ENCODE data around the gene KLK11. TPM values are rescaled to one million over a fixed set of nuclear protein-coding genes. Genes with fewer than 3 reads are reported as not detected.

Gene KLK11
- total and polyA plus RNA-seq, 2 of the 8 experiments (the other 6 are each of a cell fraction or from before 2014, with no cell fraction given), result 0.45 TPM; not detected in 1

DNA sequence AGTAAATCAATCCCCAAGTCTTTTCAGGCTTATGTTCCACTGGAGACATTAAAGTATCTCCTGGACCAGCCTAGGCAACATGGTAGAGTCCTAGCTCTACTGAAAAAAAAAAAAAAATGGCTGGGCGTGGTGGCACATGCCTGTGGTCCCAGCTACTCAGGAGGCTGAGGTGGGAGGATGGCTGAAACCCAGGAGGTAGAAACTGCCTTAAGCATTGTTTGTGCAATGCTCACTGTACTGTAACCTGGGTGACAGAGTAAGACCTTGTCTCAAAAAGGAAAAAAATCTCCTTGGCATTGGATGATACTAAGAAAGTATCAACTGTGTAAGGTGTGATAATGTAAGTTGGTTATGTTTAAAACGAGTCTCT is 33.8 kb downstream of the KLK11 start:
- no peak overlapping the region for H2BK20ac ChIP-seq (ENCODE audit: low read length)
- no peak overlapping the region for H4K91ac ChIP-seq (replicated peaks; ENCODE audit: insufficient read length, low read length)
- H3K9me3 ChIP-seq (ENCODE audit: insufficient read depth in 2 of 2, low read depth in 1 of 2, low read length in 1 of 2), result no peaks in the 10 kb centered on the region
- TF ChIP-seq EGR1 (IDR thresholded peaks at IDR 0.05; ENCODE audit: borderline replicate concordance, low read depth, low read length) (no peak), SP2 (IDR thresholded peaks at IDR 0.05; ENCODE audit: low read length) (no peak), POLR2AphosphoS5 (IDR thresholded peaks at IDR 0.05; ENCODE audit: low read depth, low read length) (no peak), PHF8 (conservative IDR thresholded peaks at IDR 0.05; ENCODE audit: low read depth, low read length) (no peak), CEBPB (IDR thresholded peaks at IDR 0.05; ENCODE audit: low read depth, low read length) (no peak), SP1 (IDR thresholded peaks at IDR 0.05; ENCODE audit: low read depth, low read length) (no peak), POU5F1 (IDR thresholded peaks at IDR 0.05; ENCODE audit: low read depth, low read length) (no peak), CBX5 (IDR thresholded peaks at IDR 0.05; ENCODE audit: low read depth, low read length) (no peak)
- no peak overlapping the region for H3K56ac ChIP-seq (replicated peaks; ENCODE audit: insufficient read length, low read depth, low read length)
- no peak overlapping the region for H4K8ac ChIP-seq (ENCODE audit: extremely low read depth, insufficient read depth, low read length)
- H2BK5ac ChIP-seq (ENCODE audit: low read depth, low read length), result no peak overlapping the region
- no peaks in the 10 kb centered on the region for H3K27me3 ChIP-seq (replicated peaks in 1 of 4; ENCODE audit: control insufficient read depth in 3 of 4, extremely low read depth in 1 of 4, insufficient read depth in 3 of 4, low read length in 3 of 4)
- H3K27ac ChIP-seq (ENCODE audit: low read depth, low read length), result no peak overlapping the region
- no peak overlapping the region for H2BK15ac ChIP-seq (ENCODE audit: low read length)
- no peak overlapping the region for H2AFZ ChIP-seq (ENCODE audit: low read length)
- no peak overlapping the region for H4K5ac ChIP-seq (ENCODE audit: insufficient read length, low read depth, low read length)
- H2BK120ac ChIP-seq (replicated peaks; ENCODE audit: low read depth, low read length), result no peak overlapping the region
- H3K79me1 ChIP-seq (ENCODE audit: low read depth, low read length), result no peaks in the 10 kb centered on the region
- no peak overlapping the region for H3K9ac ChIP-seq (replicated peaks in 1 of 4; ENCODE audit: extremely low read depth in 1 of 4, low read depth in 3 of 4, low read length in 3 of 4)
- WGBS, 2 experiments (ENCODE audit: extremely low coverage in 1 of 2, insufficient coverage in 1 of 2, insufficient read length in 1 of 2, insufficient replicate concordance in 2 of 2, low coverage in 1 of 2, low lambda C conversion rate in 2 of 2, missing lambda C conversion rate in 1 of 2), result 81% methylated on average over 1 of the region's 2 CpGs; no CpG with 5 or more reads in 1 of the 2 experiments
- no peak overlapping the region for H3K18ac ChIP-seq (ENCODE audit: extremely low read depth, low read length)
- no peak overlapping the region for H3K4me2 ChIP-seq (ENCODE audit: insufficient read depth in 1 of 2, low read depth in 2 of 2, low read length in 2 of 2)
- ChIA-PET CTCF (ENCODE audit: partially characterized antibody) (interaction anchor here (0.6 to 1.4 kb wide), 7 partner anchors 10 to 1220 kb away, joined by 3 to 4 read pairs (median 3); no protein-coding TSS in a partner anchor), POLR2A (ENCODE audit: partially characterized antibody) (no interaction called here)
- DNase-seq (ENCODE audit: low read depth in 1 of 2, low spot score in 2 of 2) (no peak), FAIRE-seq (no peak)
- H3K4ac ChIP-seq (replicated peaks; ENCODE audit: insufficient read length, low read depth, low read length), result no peak overlapping the region
- no peaks in the 10 kb centered on the region for H3K36me3 ChIP-seq (ENCODE audit: control insufficient read depth in 2 of 4, insufficient read depth in 4 of 4, low read length in 3 of 4)
- no peak overlapping the region for H2BK12ac ChIP-seq (ENCODE audit: low read depth, low read length)
- no peaks in the 10 kb centered on the region for H3K79me2 ChIP-seq (ENCODE audit: control insufficient read depth in 1 of 2, insufficient read depth in 2 of 2, low read length in 2 of 2)
- no peaks in the 10 kb centered on the region for H4K20me1 ChIP-seq (replicated peaks in 1 of 2; ENCODE audit: control insufficient read depth in 1 of 2, insufficient read depth in 2 of 2, low read length in 2 of 2)
- peaks cover 0 to 2% (median 0%) of the 10 kb centered on the region in 4 experiments; a peak in 1 of 7 replicates for H3K4me1 ChIP-seq (replicated peaks in 1 of 4; ENCODE audit: control insufficient read depth in 3 of 4, insufficient read depth in 4 of 4, low read length in 3 of 4)
- H3K23me2 ChIP-seq (ENCODE audit: low read depth, low read length), result peaks cover 2% of the 10 kb centered on the region; the same call in 1 of the 2 replicates
- no peak overlapping the region for H2AK5ac ChIP-seq (ENCODE audit: low read depth, low read length)
- H3K23ac ChIP-seq (ENCODE audit: insufficient read length), result no peak overlapping the region
- H3K4me3 ChIP-seq (ENCODE audit: extremely low read depth in 1 of 4, insufficient read depth in 2 of 4, low read depth in 3 of 4, low read length in 4 of 4), result no peak overlapping the region
- H3K14ac ChIP-seq (ENCODE audit: insufficient read length), result no peak overlapping the region

Data from H1 (cell line).